Pancreas (tissue), 10 donors: ENCODE measurements around the gene RAB13. TPM values are rescaled to one million over a fixed set of nuclear protein-coding genes. Genes with fewer than 3 reads are reported as not detected.

Experiments used
- ATAC-seq, 4 donors: fragments of 200-7000 bp; cut with Tn5 transposase; one replicate each; pipeline versions ENCODE4 v1.8.0 to v1.9.1; 2020; ENCODE audit warnings: mild to moderate bottlenecking in 4 of 4, moderate library complexity in 4 of 4
- DNase-seq, 6 donors: peaks; one replicate each; pipeline ENCODE4 v3.0.0-alpha.2; 2020
- FAIRE-seq: peaks from 2 replicates; lab custom pipeline; 2012; peaks lifted over from hg19 to GRCh38; lab: Jason Lieb, UNC
- H3K27ac ChIP-seq, 4 donors: fragments of 200-600 bp; sonication (generic); 1 replicate in 3 of 4; 2 replicates in 1 of 4; pipeline versions ENCODE4 v1.5.0 to v1.8.0; 2020
- H3K27me3 ChIP-seq, 4 donors: fragments of 200-600 bp; one replicate each; pipeline ENCODE4 v1.8.0; 2021
- H3K36me3 ChIP-seq, 3 donors: fragments of 200-600 bp; sonication (generic) in 1 of 3; one replicate each; pipeline versions ENCODE4 v1.5.0 to v1.8.0; 2020 to 2021
- H3K4me1 ChIP-seq, 3 donors: fragments of 200-600 bp; one replicate each; pipeline ENCODE4 v1.8.0; 2021
- H3K4me3 ChIP-seq, 4 donors: fragments of 200-600 bp; sonication (generic) in 2 of 4; one replicate each; pipeline versions ENCODE4 v1.5.0 to v1.8.0; 2020 to 2021
- H3K9me3 ChIP-seq, 4 donors: fragments of 200-600 bp; one replicate each; pipeline ENCODE4 v1.8.0; 2021
- whole genome bisulfite sequencing, 2 donors: extraction: QIAGEN DNeasy Blood & Tissue Kit; methylation state at CpG; one replicate each; pipeline ENCODE4 v1.1.7; 2013; 5-methylcytosine and 5-hydroxymethylcytosine counted together
- intact Hi-C, 3 donors: fragments of 100-400 bp; cut with DNase I; formaldehyde crosslinking; loops; one replicate each; pipeline versions ENCODE4 v1.11.1 to v1.14.2; 2022
- polyA plus RNA-seq, 2 donors: library from polyadenylated mRNA; stranded (reverse); fragments of 200-250 nt; gene quantifications; one replicate each; pipeline ENCODE4 v1.2.3, GENCODE V29; 2013
- total RNA-seq, 6 donors: library from RNA; stranded (reverse); fragmentation: NEBNext Ultra II Directional in 4 of 6; extraction: Animal tissue kit (Norgen Biotek cat#: 25700) in 4 of 6; gene quantifications; one replicate each; pipeline versions ENCODE4 v1.2.1 to v1.2.4, GENCODE V29; 2021 to 2023
- TF ChIP-seq, protein P1 (sequence below), 4 donors: fragments of 200-600 bp; sonication (generic) in 3 of 4; IDR thresholded peaks; one replicate each; pipeline versions ENCODE4 v1.5.0 to v1.8.0; 2021; ENCODE audit warnings: antibody characterized with exemption in 4 of 4
- donor health status: healthy with polysubstance abuse.
- donor health status: DM: no; HTN: no; CAD: no; lungs with moderate emphysema.
- donor health status: DM: no; HTN: no; CAD: no.
- donor health status: control.
- donor health status: control.
- donor health status: Bipolar disorder and iron deficiency.
- donor health status: DM: yes; HTN: yes; CAD: no.
- donor health status: DM: no; HTN: no; CAD: no.
- donor health status: DM: no; HTN: no; CAD: no.
- donor health status: DM: yes; HTN: yes; CAD: no.

RAB13 gene
- total and polyA plus RNA-seq, 8 donors, result 36.8 to 118 (median 50.4) TPM

GRCh38 chr1:153953859-153954365 lies 32.2 kb downstream of the RAB13 start:
- H3K4me3 ChIP-seq, result no peak overlapping the region
- DNase-seq, result peak in 1 of 6 donors; percentile 9
- TF ChIP-seq, protein P1, sequence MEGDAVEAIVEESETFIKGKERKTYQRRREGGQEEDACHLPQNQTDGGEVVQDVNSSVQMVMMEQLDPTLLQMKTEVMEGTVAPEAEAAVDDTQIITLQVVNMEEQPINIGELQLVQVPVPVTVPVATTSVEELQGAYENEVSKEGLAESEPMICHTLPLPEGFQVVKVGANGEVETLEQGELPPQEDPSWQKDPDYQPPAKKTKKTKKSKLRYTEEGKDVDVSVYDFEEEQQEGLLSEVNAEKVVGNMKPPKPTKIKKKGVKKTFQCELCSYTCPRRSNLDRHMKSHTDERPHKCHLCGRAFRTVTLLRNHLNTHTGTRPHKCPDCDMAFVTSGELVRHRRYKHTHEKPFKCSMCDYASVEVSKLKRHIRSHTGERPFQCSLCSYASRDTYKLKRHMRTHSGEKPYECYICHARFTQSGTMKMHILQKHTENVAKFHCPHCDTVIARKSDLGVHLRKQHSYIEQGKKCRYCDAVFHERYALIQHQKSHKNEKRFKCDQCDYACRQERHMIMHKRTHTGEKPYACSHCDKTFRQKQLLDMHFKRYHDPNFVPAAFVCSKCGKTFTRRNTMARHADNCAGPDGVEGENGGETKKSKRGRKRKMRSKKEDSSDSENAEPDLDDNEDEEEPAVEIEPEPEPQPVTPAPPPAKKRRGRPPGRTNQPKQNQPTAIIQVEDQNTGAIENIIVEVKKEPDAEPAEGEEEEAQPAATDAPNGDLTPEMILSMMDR (IDR thresholded peaks at IDR 0.05), result no peak
- intact Hi-C loops, result no loop called here
- H3K36me3 ChIP-seq, result peaks cover 0 to 28% (median 6%) of the 10 kb centered on the region in 3 donors
- no peak overlapping the region for H3K27ac ChIP-seq
- ATAC-seq, result no peak
- H3K4me1 ChIP-seq, result peaks cover 0 to 13% (median 4%) of the 10 kb centered on the region in 3 donors
- WGBS, 2 donors, result 71% methylated on average over 4 of the region's 4 CpGs
- H3K9me3 ChIP-seq, result no peaks in the 10 kb centered on the region
- H3K27me3 ChIP-seq, result no peaks in the 10 kb centered on the region
- no peak for FAIRE-seq

GRCh38 chr1:153951801-153952200 lies 34.3 kb downstream of the RAB13 start:
- ATAC-seq, result no peak
- WGBS, 2 donors, result 87 to 91% methylated on average over 2 of the region's 2 CpGs
- no peak for FAIRE-seq
- H3K9me3 ChIP-seq, result no peaks in the 10 kb centered on the region
- no peak overlapping the region for H3K4me3 ChIP-seq
- no peaks in the 10 kb centered on the region for H3K27me3 ChIP-seq
- H3K27ac ChIP-seq, result no peak overlapping the region
- H3K4me1 ChIP-seq, result peaks cover 0 to 7% (median 0%) of the 10 kb centered on the region in 3 donors
- DNase-seq, result peak in 1 of 6 donors; percentile 52
- peaks cover 0 to 39% (median 6%) of the 10 kb centered on the region in 3 donors for H3K36me3 ChIP-seq
- TF ChIP-seq, protein P1 (IDR thresholded peaks at IDR 0.05), result no peak
- intact Hi-C loops, result no loop called here

DNA sequence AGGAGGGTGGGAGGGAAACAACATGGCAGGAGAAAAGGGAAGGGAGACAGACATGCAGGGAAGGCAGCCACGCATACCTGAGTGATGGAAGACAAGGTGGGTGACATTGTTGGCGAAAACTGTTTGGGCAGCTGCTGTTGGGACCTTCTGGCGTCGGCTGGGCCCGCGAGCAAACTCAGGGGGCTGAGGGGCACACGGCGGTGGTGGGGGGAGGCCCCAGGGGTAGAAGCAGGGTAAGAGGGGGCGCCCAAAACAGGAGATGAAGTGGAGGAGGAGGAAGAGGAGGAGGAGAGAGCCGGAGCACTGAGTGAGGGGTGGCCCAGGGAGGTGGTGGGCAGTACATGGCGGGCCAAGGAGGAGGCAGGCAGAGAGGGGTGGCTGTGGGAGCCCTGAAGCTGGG lies 35.0 kb downstream of the RAB13 start:
- Histone ChIP-seq H3K4me1 (peaks cover 0 to 3% (median 0%) of the 10 kb centered on the region in 3 donors), H3K4me3 (no peak overlapping the region), H3K27me3 (no peaks in the 10 kb centered on the region), H3K27ac (no peak overlapping the region), H3K9me3 (no peaks in the 10 kb centered on the region), H3K36me3 (peaks cover 0 to 39% (median 6%) of the 10 kb centered on the region in 3 donors)
- DNase-seq (peak in 1 of 6 donors; percentile 34), ATAC-seq (no peak), FAIRE-seq (no peak)
- intact Hi-C loops, result no loop called here
- TF ChIP-seq, protein P1 (IDR thresholded peaks at IDR 0.05), result no peak
- WGBS, 2 donors, result 90 to 92% methylated on average over 11 of the region's 11 CpGs

- no peaks in the 10 kb centered on the region for H3K27me3 ChIP-seq
- peak within 1 kb of the TSS; percentile 85 to 97 (median 94) for H3K4me3 ChIP-seq
- H3K4me1 ChIP-seq, result no peaks in the 10 kb centered on the region
- DNase-seq (peak; percentile 78 to 93 (median 85)), ATAC-seq (peak; percentile 90 to 93 (median 91)), FAIRE-seq (no peak)
- WGBS, 2 donors, result 9 to 11% methylated on average over 23 to 28 of the region's 28 CpGs
- intact Hi-C loops, result loop anchor here in 1 of 3 donors (10.0 kb wide), 2 partner anchors 122 to 152 kb away; no protein-coding TSS in a partner anchor
- H3K27ac ChIP-seq, result peak within 1 kb of the TSS; percentile 76 to 93 (median 89)
- no peaks in the 10 kb centered on the region for H3K9me3 ChIP-seq
- TF ChIP-seq, protein P1 (IDR thresholded peaks at IDR 0.05), result peak; percentile 89 to 96 (median 96)
- peaks cover 0 to 29% (median 0%) of the 10 kb centered on the region in 3 donors for H3K36me3 ChIP-seq
These were observed 39.4 kb downstream of the RAB13 start, which contains the start of gene DENND4B for GRCh38 chr1:153946622-153947241. Gene DENND4B (minus strand): TSS chr1:153946718. CDS start chr1:153944374, 2,344 bp downstream.
